ENCODE measurements around the gene ODAD4. TPM values are rescaled to one million over a fixed set of nuclear protein-coding genes. Genes with fewer than 3 reads are reported as not detected.

ODAD4 gene, protein sequence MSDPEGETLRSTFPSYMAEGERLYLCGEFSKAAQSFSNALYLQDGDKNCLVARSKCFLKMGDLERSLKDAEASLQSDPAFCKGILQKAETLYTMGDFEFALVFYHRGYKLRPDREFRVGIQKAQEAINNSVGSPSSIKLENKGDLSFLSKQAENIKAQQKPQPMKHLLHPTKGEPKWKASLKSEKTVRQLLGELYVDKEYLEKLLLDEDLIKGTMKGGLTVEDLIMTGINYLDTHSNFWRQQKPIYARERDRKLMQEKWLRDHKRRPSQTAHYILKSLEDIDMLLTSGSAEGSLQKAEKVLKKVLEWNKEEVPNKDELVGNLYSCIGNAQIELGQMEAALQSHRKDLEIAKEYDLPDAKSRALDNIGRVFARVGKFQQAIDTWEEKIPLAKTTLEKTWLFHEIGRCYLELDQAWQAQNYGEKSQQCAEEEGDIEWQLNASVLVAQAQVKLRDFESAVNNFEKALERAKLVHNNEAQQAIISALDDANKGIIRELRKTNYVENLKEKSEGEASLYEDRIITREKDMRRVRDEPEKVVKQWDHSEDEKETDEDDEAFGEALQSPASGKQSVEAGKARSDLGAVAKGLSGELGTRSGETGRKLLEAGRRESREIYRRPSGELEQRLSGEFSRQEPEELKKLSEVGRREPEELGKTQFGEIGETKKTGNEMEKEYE
- total RNA-seq = 2.9 TPM

GRCh38 chr17:41930009-41930832, at the start of gene ODAD4:
TSS of gene ODAD4 (plus strand) at chr17:41930617. CDS start at chr17:41930724, 107 bp downstream.

DNA sequence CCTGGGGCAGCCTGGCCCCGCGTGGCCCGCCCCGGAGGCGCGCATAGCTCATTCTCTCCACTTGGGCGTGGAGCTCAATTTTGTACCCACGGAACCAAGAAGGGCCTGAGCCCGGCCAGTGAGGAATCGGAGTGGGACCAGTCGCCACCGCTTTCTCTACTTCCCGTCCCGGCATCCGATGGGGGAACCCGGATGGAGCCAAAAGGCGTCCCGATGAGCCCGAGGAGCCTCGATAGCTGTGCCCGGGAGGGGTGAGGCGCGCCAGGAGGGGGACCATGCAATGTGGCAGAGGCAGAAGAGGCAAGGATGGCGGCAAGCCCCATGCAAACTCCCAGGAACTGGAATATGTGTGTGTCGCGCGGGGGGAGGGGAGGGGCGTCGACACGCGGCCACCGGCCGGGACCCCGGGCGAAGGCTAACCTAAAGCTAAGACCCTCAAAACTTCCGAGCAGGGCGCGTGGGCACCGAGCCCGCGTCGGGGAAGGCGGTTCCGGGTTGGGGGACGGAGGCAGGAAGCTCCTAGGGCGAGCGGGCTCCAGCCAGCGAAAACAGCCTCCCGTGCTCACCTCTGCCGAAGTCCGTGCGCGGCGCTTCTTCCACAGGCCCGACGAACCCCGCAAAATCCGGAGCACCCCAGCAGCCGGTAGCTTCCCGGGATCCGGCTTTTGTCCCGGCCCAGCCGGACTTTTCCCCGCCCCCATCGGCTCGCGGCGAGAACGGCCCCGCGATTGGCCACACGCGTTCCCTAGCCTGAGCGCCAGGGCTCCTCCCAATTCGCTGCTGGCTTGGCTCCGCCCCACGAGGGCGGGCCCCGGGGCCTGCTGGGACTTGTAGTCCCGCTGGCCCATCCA, 11.9 kb upstream of the ODAD4 start, which contains the start of gene ACLY:
Gene ACLY, minus strand, starts transcription at position 638 of the 851 bp plus-strand sequence. CDS start 5,078 bp downstream, outside the sequence.

DNA sequence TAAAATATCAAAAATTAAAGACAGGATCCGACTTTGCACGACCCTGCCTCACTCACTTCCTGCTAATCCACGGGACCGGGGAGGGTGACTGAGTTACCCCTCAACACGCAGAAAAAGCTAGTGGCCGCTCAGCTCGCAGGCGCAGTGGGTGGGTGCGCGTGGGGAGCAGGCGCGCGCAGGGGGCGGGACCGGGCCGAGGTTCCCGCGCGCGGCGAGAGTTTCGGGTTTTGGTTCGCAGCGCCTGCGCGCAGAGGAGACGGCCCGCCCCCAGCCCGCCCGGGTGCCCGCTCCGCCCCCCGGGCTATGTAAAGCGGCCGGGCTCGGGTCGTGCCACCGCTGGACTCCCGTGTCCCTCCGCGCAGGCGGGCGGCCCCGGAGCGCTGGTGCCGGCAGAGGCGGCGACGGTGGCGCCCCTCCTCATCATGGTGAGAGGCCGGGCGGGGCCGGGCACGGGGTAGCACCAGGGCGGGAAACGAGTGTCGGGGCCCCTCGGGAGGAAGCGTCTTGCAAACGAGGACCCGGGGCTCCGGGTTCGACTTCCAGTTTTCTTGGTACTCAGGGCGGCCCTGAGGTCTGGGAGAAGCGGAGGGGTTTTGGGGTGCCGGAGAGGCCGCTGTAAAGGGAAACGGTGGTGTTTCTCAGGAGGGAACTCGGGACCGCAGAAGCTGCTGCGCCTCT, 36.2 kb downstream of the ODAD4 start, which contains the start of gene CNP:
Gene CNP, plus strand, starts transcription at position 333 of the 678 bp plus-strand sequence. Its CDS starts 90 bp downstream, at position 423.

Other genes starting within 250 kb of the ODAD4 start
- 247 TPM for gene EIF1, start 241.7 kb upstream of the ODAD4 start, total RNA-seq
- not detected for gene GAST, start 218.3 kb upstream of the ODAD4 start, total RNA-seq
- 0.38 TPM for gene HAP1, start 196.0 kb upstream of the ODAD4 start, total RNA-seq
- 104 TPM for gene JUP, start 143.9 kb upstream of the ODAD4 start, total RNA-seq
- gene P3H4, start 118.7 kb upstream of the ODAD4 start, total RNA-seq = 34.0 TPM
- 167 TPM for gene FKBP10, start 117.6 kb upstream of the ODAD4 start, total RNA-seq
- 70.3 TPM for gene NT5C3B, start 94.4 kb upstream of the ODAD4 start, total RNA-seq
- 0.16 TPM for gene KLHL10, start 92.8 kb upstream of the ODAD4 start, total RNA-seq
- 83.0 TPM for gene KLHL11, start 65.2 kb upstream of the ODAD4 start, total RNA-seq
- gene ACLY, start 11.7 kb upstream of the ODAD4 start, total RNA-seq = 145 TPM
- gene CNP, start 36.2 kb downstream of the ODAD4 start, total RNA-seq = 64.6 TPM
- gene DNAJC7, start 86.8 kb downstream of the ODAD4 start, total RNA-seq = 103 TPM
- gene NKIRAS2, start 89.5 kb downstream of the ODAD4 start, total RNA-seq = 45.6 TPM
- 7.9 TPM for gene C17orf113, start 120.0 kb downstream of the ODAD4 start, total RNA-seq
- gene ZNF385C, start 167.9 kb downstream of the ODAD4 start, total RNA-seq = 4.0 TPM
- 6.3 TPM for gene DHX58, start 182.1 kb downstream of the ODAD4 start, total RNA-seq
- 28.9 TPM for gene KAT2A, start 190.8 kb downstream of the ODAD4 start, total RNA-seq
- gene HSPB9, start 192.2 kb downstream of the ODAD4 start, total RNA-seq = not detected
- 60.8 TPM for gene RAB5C, start 224.4 kb downstream of the ODAD4 start, total RNA-seq